NCI-H187 treated with DMSO at 0.1 percent for 48 hours (cell line): ENCODE data around the gene TTLL12.

ENCODE experiments used
- DNase-seq: peaks from one replicate; lab custom pipeline; 2025; lab: John Stamatoyannopoulos, UW

The TTLL12 gene

DNA sequence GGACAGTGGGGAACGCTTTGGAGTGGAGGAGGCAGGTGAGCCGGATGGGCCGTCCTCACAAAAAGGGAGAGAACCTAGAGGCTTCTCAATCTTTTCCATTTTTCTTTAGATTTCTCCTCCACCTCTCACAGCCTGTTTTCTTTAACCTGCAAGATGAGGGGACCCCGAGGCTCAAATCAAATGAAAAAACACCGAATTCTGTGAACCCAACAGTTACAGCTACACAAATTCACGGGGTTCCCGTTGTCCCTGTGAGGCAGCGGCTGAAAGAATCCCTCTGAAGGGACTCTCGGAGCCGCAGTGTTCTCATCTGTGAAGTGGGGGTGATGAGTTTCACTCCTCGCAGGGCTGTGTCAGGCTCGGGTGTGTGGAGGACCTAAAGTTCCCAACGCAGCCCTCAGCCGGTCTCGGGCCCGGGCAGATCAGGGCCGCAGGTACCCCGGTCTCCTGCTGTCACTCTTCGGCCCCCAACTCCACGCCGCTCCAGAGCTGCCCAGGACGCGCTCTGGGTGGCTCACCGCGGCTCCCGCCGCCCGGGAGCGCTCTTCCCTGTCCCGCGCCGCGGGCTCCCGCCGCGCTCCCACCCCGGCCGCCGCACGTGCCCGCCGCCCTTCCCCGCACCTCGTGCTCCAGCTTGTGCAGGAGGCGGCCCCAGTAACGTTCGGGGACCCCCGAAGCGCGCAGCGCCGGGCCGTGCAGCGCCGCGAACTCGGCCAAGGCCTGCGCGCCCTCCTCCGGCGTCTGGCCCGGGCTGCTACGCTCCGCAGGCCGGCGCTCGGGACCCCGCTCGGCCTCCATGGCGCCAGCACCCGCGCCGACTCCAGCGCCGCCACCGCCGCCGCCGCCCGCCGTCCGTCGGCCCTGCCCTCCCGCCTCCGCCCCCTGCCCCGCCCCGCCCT, at the start of gene TTLL12:
TTLL12 (minus strand) TSS at position 863 of the 899 bp plus-strand sequence; CDS start at position 798, 65 bp downstream.
- no peak for DNase-seq

- DNase-seq: no peak
These were observed 48.8 kb upstream of the TTLL12 start for GRCh38 chr22:43235445-43236409.

DNA sequence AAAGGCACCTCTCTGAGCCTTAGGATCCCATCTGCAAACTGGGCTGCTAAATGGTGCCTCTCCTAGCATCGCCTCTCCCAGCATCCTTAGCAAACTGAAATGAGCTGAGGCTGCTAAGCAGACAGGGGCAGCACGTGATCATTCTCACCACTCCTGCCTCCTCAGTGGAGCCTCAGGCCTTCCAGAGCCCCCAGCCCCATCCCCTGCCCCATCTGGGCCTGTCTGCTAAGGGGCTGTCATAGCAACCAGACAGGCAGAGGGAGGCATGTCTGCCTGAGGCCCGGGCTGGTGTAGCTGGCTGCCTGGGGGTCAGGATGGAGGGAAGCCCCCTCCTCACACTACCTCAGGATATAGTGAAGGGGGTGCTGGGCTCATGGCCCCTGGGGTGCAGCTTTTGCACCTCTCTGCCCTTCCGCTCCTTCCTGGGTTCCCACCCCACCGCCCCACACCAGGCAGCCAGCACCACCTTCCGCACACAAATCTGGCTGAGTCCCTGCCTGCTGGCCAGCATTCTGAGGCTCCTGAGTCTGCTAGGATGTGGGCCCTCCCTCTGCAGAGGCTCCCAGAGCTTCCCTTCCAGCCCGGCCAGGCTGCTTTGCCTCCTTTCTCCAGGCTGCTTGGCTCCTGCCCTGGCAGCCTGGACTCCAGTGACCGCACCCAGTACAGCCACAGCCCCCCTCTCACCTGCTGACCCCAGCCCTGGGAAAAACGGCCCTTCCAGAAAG, 47.5 kb upstream of the TTLL12 start:
- DNase-seq: no peak

GRCh38 chr22:43233529-43233928, 46.6 kb upstream of the TTLL12 start:
- no peak for DNase-seq

DNA sequence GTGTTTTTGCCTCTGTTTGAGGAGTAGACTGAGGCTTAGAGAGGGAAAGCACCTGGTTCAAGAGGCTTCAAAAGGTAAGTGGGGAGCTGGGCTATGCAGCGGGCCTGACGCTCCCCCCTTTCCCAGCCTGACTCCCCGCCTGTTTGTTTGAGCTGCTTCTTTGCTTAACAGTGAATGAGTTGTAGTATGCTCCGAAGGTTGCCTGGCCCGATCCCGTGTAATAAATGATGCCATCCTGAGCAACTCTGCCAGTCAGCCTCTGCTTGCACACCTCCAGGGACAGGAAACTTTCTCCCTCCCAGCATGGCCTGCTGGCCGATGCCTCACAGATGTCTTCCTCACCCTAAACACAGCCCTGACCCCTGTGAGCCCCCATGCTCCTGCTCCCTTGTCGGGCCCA, 45.5 kb upstream of the TTLL12 start:
- no peak for DNase-seq

GRCh38 chr22:43231724-43232034, 44.7 kb upstream of the TTLL12 start:
- no peak for DNase-seq

GRCh38 chr22:43230971-43231723, 44.2 kb upstream of the TTLL12 start:
- no peak for DNase-seq

GRCh38 chr22:43230571-43230970, 43.6 kb upstream of the TTLL12 start:
- no peak for DNase-seq

GRCh38 chr22:43228863-43229262, 41.9 kb upstream of the TTLL12 start:
- DNase-seq: no peak

GRCh38 chr22:43228330-43228729, 41.4 kb upstream of the TTLL12 start:
- no peak for DNase-seq

DNA sequence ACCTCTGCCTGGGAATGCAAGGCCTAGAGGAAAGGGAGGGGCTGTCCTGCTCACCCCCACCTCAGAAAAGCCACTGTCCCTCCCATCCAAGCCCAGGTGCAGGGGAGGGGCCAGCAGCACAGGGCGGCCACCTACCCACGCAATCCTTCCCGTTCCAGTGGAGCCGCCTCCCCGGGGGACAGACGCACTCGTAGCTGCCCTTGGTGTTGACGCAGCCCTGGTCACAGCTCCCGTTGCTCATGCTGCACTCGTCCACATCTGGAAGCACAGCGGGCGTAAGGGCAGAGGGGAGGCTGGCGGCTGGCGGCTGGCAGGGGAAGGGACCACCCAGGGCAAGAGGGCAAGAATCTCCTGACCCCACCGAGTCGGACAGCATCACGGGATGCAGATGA, 40.3 kb upstream of the TTLL12 start:
- DNase-seq: no peak

- no peak for DNase-seq
These were observed 39.7 kb upstream of the TTLL12 start for GRCh38 chr22:43226377-43227238.

DNA sequence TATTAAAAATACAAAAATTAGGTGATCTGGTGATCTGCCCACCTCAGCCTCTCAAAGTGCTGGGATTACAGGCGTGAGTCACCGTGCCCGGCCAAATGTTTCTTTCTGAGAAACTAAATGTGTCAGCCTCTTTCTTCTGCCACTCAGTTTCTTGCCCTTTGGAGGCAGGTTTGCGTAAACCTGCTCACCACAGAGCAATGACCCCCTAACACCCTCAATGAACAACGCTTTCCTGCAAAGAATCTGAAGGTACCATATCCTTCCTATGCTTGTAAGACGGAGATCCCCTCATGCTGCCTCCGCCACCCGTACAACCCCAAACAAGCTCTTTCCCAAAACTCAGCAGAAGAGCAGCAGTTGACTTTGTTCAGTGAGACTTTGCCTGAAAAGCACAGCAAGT, 38.7 kb upstream of the TTLL12 start:
- no peak for DNase-seq

DNA sequence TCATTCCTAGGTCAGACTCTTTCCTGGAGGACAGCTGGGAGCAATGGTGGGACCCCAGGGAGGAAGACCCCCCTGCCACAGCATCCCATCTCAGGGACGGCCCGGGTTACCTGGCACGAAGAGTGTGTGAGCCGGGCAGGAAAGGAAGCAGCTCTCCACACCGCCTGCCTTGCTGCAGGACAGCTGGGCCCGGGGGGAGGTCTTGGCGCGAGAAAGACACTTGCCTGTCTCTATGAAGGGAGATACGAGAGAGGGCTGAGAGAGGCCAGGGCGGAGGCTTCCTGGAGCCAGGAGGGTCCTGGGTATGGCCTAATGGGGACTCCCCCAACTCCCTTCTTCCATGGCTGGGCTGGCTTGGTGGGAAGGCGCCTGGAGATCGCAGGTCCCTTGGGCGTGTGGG, 36.1 kb upstream of the TTLL12 start:
- DNase-seq: no peak

GRCh38 chr22:43222262-43222661, 35.3 kb upstream of the TTLL12 start:
- DNase-seq: no peak

- no peak for DNase-seq
These were observed 33.9 kb upstream of the TTLL12 start for GRCh38 chr22:43220625-43221380.

- no peak for DNase-seq
These were observed 31.9 kb upstream of the TTLL12 start for GRCh38 chr22:43218786-43219185.

GRCh38 chr22:43217285-43218030, 30.5 kb upstream of the TTLL12 start:
- no peak for DNase-seq

GRCh38 chr22:43216738-43217137, 29.8 kb upstream of the TTLL12 start:
- DNase-seq: no peak
